K562 (cell line): ENCODE data around the gene HSD17B1. TPM values are rescaled to one million over a fixed set of nuclear protein-coding genes. Genes with fewer than 3 reads are reported as not detected.

ENCODE experiments used
- ARID1B ChIP-seq: fragments of 450-650 bp; IDR thresholded peaks from 2 replicates; pipeline ENCODE4 v1.6.1; 2016; ENCODE audit warnings: antibody characterized with exemption, mild to moderate bottlenecking, inconsistent platforms
- E2F6 ChIP-seq, 2 experiments: IDR thresholded peaks; 2 replicates each; pipeline ENCODE4 v1.6.1; 2011; ENCODE audit warnings: borderline replicate concordance in 1 of 2, control low read depth in 1 of 2, low read depth in 1 of 2, low read length in 1 of 2, mild to moderate bottlenecking in 1 of 2, mixed read lengths in 1 of 2, moderate library complexity in 1 of 2; ENCODE audit not compliant: insufficient read depth in 1 of 2, insufficient read length in 1 of 2, poor library complexity in 1 of 2, severe bottlenecking in 1 of 2; ENCODE audit errors: extremely low read depth in 1 of 2
- FOSL1 ChIP-seq: fragments of 200-800 bp; sonication (Bioruptor generic); conservative IDR thresholded peaks from 2 replicates; pipeline ENCODE4 v1.6.1; 2016; ENCODE audit warnings: missing genetic modification characterization, missing compliant biosample characterization
- GATAD2B ChIP-seq: fragments of 450-650 bp; IDR thresholded peaks from 2 replicates; pipeline ENCODE4 v1.6.1; 2017; ENCODE audit warnings: mild to moderate bottlenecking, borderline replicate concordance
- HDAC1 ChIP-seq, 2 experiments: fragments of 450-650 bp; IDR thresholded peaks; 2 replicates each; pipeline ENCODE4 v1.6.1; 2016 to 2017; ENCODE audit warnings: inconsistent platforms in 1 of 2, mild to moderate bottlenecking in 1 of 2, moderate library complexity in 1 of 2
- HMGN3 ChIP-seq: IDR thresholded peaks from 2 replicates; pipeline ENCODE4 v1.6.1; 2011; ENCODE audit warnings: borderline replicate concordance, low read depth, mild to moderate bottlenecking, mixed read lengths, low read length; ENCODE audit not compliant: insufficient read length; ENCODE audit errors: extremely low read depth
- HMGXB4 ChIP-seq: sonication (generic); formaldehyde crosslinking; IDR thresholded peaks from 2 replicates; pipeline ENCODE4 v1.8.1; 2023; ENCODE audit warnings: mild to moderate bottlenecking, missing genetic modification reagents
- JUN ChIP-seq, 2 experiments: sonication (generic) in 1 of 2; formaldehyde crosslinking in 1 of 2; IDR thresholded peaks; 2 replicates each; pipeline versions ENCODE4 v1.6.1 to v1.8.0; 2012 to 2022; ENCODE audit warnings: borderline replicate concordance in 2 of 2, mild to moderate bottlenecking in 2 of 2, improper control_type of control experiment in 1 of 2, low read depth in 1 of 2, low read length in 1 of 2, missing genetic modification reagents in 1 of 2
- MED1 ChIP-seq: sonication (generic); formaldehyde crosslinking; IDR thresholded peaks from 2 replicates; pipeline ENCODE4 v1.8.1; 2023; ENCODE audit warnings: missing genetic modification reagents, borderline replicate concordance
- SMAD1 ChIP-seq: fragments of 150-350 bp; IDR thresholded peaks from 2 replicates; pipeline ENCODE4 v1.6.1; 2014; ENCODE audit warnings: low read length, low read depth; ENCODE audit not compliant: partially characterized antibody
- SMARCB1 ChIP-seq: IDR thresholded peaks from 2 replicates; pipeline ENCODE4 v1.6.1; 2011; ENCODE audit warnings: improper control_type of control experiment, low read depth; ENCODE audit not compliant: insufficient read length
- TAF15 ChIP-seq: fragments of 200-400 bp; formaldehyde crosslinking; IDR thresholded peaks from 2 replicates; pipeline ENCODE4 v1.6.1; 2017; ENCODE audit warnings: mild to moderate bottlenecking, low read depth, low read length, moderate library complexity
- ZBTB2 ChIP-seq: fragments of 450-650 bp; IDR thresholded peaks from 2 replicates; pipeline ENCODE4 v1.6.1; 2016; ENCODE audit warnings: antibody characterized with exemption
- ZNF395 ChIP-seq: fragments of 200-800 bp; sonication (Bioruptor generic); IDR thresholded peaks from 2 replicates; pipeline ENCODE4 v1.6.1; 2017; ENCODE audit warnings: missing genetic modification characterization, missing compliant biosample characterization
- ZNF644 ChIP-seq: fragments of 200-800 bp; sonication (Bioruptor generic); IDR thresholded peaks from 2 replicates; pipeline ENCODE4 v1.6.1; 2016; ENCODE audit warnings: low read depth, missing genetic modification characterization, missing compliant biosample characterization
- ZNF740 ChIP-seq, 3 experiments: fragments of 200-800 bp in 1 of 3; sonication (Bioruptor generic) in 1 of 3; sonication (generic) in 1 of 3; formaldehyde crosslinking in 1 of 3; IDR thresholded peaks; 2 replicates each; pipeline versions ENCODE4 v1.6.1 to v1.8.0; 2016 to 2022; ENCODE audit warnings: mild to moderate bottlenecking in 2 of 3, missing compliant biosample characterization in 2 of 3, missing genetic modification characterization in 2 of 3, missing genetic modification reagents in 1 of 3
- ZZZ3 ChIP-seq: fragments of 450-650 bp; IDR thresholded peaks from 2 replicates; pipeline ENCODE4 v1.6.1; 2016; ENCODE audit warnings: antibody characterized with exemption, mild to moderate bottlenecking, moderate library complexity
- polyA plus RNA-seq, 8 experiments: library from polyadenylated mRNA; depleted of rRNA in 4 of 8; stranded (reverse) in 5 of 8; unstranded in 3 of 8; fragments of >200 nt; fragmentation: Nextera tagmentation in 2 of 8; fragmentation: Illumina TruSeq in 1 of 8; extraction: Ambion mirVana in 2 of 8; extraction: Trizol in 1 of 8; gene quantifications; 2 replicates each; pipeline versions ENCODE4 v1.2.1 to v1.2.3, GENCODE V29; 2011 to 2014; ENCODE audit warnings: inconsistent platforms in 1 of 8, missing spikeins in 1 of 8
- total RNA-seq, 7 experiments: library from RNA; depleted of rRNA in 6 of 7; stranded (reverse); fragments of >200 nt in 6 of 7; fragmentation: Illumina TruSeq in 2 of 7; extraction: Trizol in 2 of 7; gene quantifications; 2 replicates each; pipeline versions ENCODE4 v1.2.1 to v1.2.3, GENCODE V29; 2011 to 2021; ENCODE audit warnings: low replicate concordance in 1 of 7

HSD17B1 gene
- total and polyA plus RNA-seq, 9 of the 15 experiments (the other 6 are each of a cell fraction or from before 2014, with no cell fraction given) = 0.55 to 21.1 (median 3.6) TPM

GRCh38 chr17:42566883-42567573 is 14.3 kb downstream of the HSD17B1 start, which contains the start of gene MLX (continued):
- TF ChIP-seq ZNF740 (CRISPR knock-in tag; IDR thresholded peaks at IDR 0.05) = no peak
- TF ChIP-seq ZNF740 (tag; IDR thresholded peaks at IDR 0.05) = no peak
- TF ChIP-seq SMARCB1 = no peak
- peak; percentile 65 for TF ChIP-seq HMGN3
- TF ChIP-seq JUN (IDR thresholded peaks at IDR 0.05; ENCODE audit: borderline replicate concordance, low read depth, low read length) = 0 out of 2 replicates have a peak, but pooled peaks have one; percentile 5
- no peak for TF ChIP-seq JUN (CRISPR knock-in tag; IDR thresholded peaks at IDR 0.05; ENCODE audit: borderline replicate concordance)
- TF ChIP-seq ZNF644 = no peak
- TF ChIP-seq ZBTB2 = peak; percentile 94
- peak; percentile 29; the same call in 1 of the 2 replicates for TF ChIP-seq HMGXB4
- TF ChIP-seq MED1 = no peak
- peak; percentile 76 for TF ChIP-seq SMAD1
- TF ChIP-seq GATAD2B = no peak
- TF ChIP-seq TAF15 = no peak
- no peak for TF ChIP-seq FOSL1
- TF ChIP-seq ARID1B = no peak
- TF ChIP-seq HDAC1 (IDR thresholded peaks at IDR 0.05) = peak in 1 of 2 experiments; percentile 56; a peak in 1 of 4 replicates
- peak; percentile 17; the same call in 1 of the 2 replicates for TF ChIP-seq ZNF395 (CRISPR knock-in tag)
- no peak for TF ChIP-seq ZZZ3
- TF ChIP-seq E2F6 (IDR thresholded peaks at IDR 0.05; ENCODE audit: borderline replicate concordance in 1 of 2, extremely low read depth in 1 of 2, insufficient read depth in 1 of 2, insufficient read length in 1 of 2, low read depth in 1 of 2, low read length in 1 of 2, poor library complexity in 1 of 2, severe bottlenecking in 1 of 2) = peak; percentile 25 to 67
